Keratinocyte (primary cell): ENCODE results near the gene CTNNBL1. TPM values are rescaled to one million over a fixed set of nuclear protein-coding genes. Genes with fewer than 3 reads are reported as not detected.

ENCODE experiments used
- DNase-seq: peaks from one replicate; pipeline ENCODE4 v3.0.0-alpha.2; 2011; ENCODE audit warnings: low read depth, missing footprints, low spot score
- FAIRE-seq: peaks from 2 replicates; lab custom pipeline; 2011; peaks lifted over from hg19 to GRCh38; lab: Jason Lieb, UNC
- H2AFZ ChIP-seq: 2 replicates; pipeline ENCODE4 v1.6.0; 2012; ENCODE audit warnings: low read length, control low read depth, inconsistent platforms; ENCODE audit not compliant: control insufficient read depth
- H3K27ac ChIP-seq: 2 replicates; pipeline ENCODE4 v1.5.1; 2011; ENCODE audit warnings: low read length; ENCODE audit not compliant: control insufficient read depth, insufficient read depth
- H3K27me3 ChIP-seq: 3 replicates; pipeline ENCODE4 v1.6.0; 2011; ENCODE audit warnings: low read length; ENCODE audit not compliant: control insufficient read depth, insufficient read depth; ENCODE audit errors: extremely low read depth
- H3K36me3 ChIP-seq, 2 experiments: 2 replicates in 1 of 2; 3 replicates in 1 of 2; pipeline ENCODE4 v1.5.1; 2011; ENCODE audit warnings: low read length in 2 of 2, mild to moderate bottlenecking in 1 of 2; ENCODE audit not compliant: control insufficient read depth in 2 of 2, insufficient read depth in 2 of 2; ENCODE audit errors: extremely low read depth in 1 of 2
- H3K4me1 ChIP-seq: 3 replicates; pipeline ENCODE4 v1.5.1; 2011; ENCODE audit warnings: low read length; ENCODE audit not compliant: control insufficient read depth, insufficient read depth; ENCODE audit errors: extremely low read depth
- H3K4me2 ChIP-seq: 3 replicates; pipeline ENCODE4 v1.6.0; 2011; ENCODE audit warnings: low read depth, low read length; ENCODE audit not compliant: control insufficient read depth, insufficient read depth; ENCODE audit errors: extremely low read depth
- H3K4me3 ChIP-seq, 3 experiments: fragments of 200-600 bp in 1 of 3; sonication (generic) in 1 of 3; 2 replicates in 2 of 3; 3 replicates in 1 of 3; pipeline ENCODE4 v1.5.1; 2011 to 2016; ENCODE audit warnings: low read length in 3 of 3, mild to moderate bottlenecking in 3 of 3, control low read depth in 2 of 3, inconsistent platforms in 1 of 3, low read depth in 1 of 3, mixed read lengths in 1 of 3, mixed run types in 1 of 3, moderate library complexity in 1 of 3; ENCODE audit not compliant: control insufficient read depth in 2 of 3, insufficient read depth in 2 of 3; ENCODE audit errors: extremely low read depth in 1 of 3
- H3K79me2 ChIP-seq: 2 replicates; pipeline ENCODE4 v1.6.0; 2012; ENCODE audit warnings: low read length; ENCODE audit not compliant: control insufficient read depth, insufficient read depth
- H3K9ac ChIP-seq: 3 replicates; pipeline ENCODE4 v1.6.0; 2011; ENCODE audit warnings: low read length; ENCODE audit not compliant: control insufficient read depth, insufficient read depth; ENCODE audit errors: extremely low read depth
- H3K9me1 ChIP-seq: 3 replicates; pipeline ENCODE4 v1.6.0; 2011; ENCODE audit warnings: low read length; ENCODE audit not compliant: control insufficient read depth, insufficient read depth; ENCODE audit errors: extremely low read depth
- H3K9me3 ChIP-seq: 2 replicates; pipeline ENCODE4 v1.5.1; 2012; ENCODE audit warnings: low read depth, low read length; ENCODE audit not compliant: control insufficient read depth
- H4K20me1 ChIP-seq: 3 replicates; pipeline ENCODE4 v1.6.0; 2011; ENCODE audit warnings: low read length; ENCODE audit not compliant: control insufficient read depth, insufficient read depth; ENCODE audit errors: extremely low read depth
- CTCF ChIP-seq, 3 experiments: IDR thresholded peaks in 1 of 3; conservative IDR thresholded peaks in 1 of 3; optimal IDR thresholded peaks in 1 of 3; 2 replicates in 2 of 3; 3 replicates in 1 of 3; pipeline versions ENCODE3 to v1.5.1; 2011; ENCODE audit warnings: low read length in 3 of 3, mild to moderate bottlenecking in 3 of 3, moderate library complexity in 2 of 3, control low read depth in 1 of 3, inconsistent platforms in 1 of 3; ENCODE audit not compliant: insufficient read depth in 2 of 3; ENCODE audit errors: extremely low read depth in 1 of 3
- EZH2 ChIP-seq: IDR thresholded peaks from one replicate; pipeline ENCODE4 v1.6.1; 2012; ENCODE audit warnings: inconsistent platforms, mild to moderate bottlenecking, low read length, moderate library complexity
- dilution Hi-C: fragments of 300-500 bp; cut with MboI; formaldehyde crosslinking; loops from one replicate; pipeline ENCODE4 v1.7.0; 2020; ENCODE audit warnings: low sequenced_read_pairs; ENCODE audit not compliant: extremely low pct_ligation_motif_present
- polyA plus RNA-seq, 5 experiments: library from polyadenylated mRNA; depleted of rRNA in 3 of 5; stranded (reverse) in 3 of 5; stranded (forward) in 1 of 5; unstranded in 1 of 5; fragments of >200 nt; gene quantifications; 1 replicate in 1 of 5; 2 replicates in 3 of 5; 3 replicates in 1 of 5; pipeline versions ENCODE4 v1.2.1 to v1.2.3, GENCODE V29; 2011 to 2012; ENCODE audit warnings: missing spikeins in 2 of 5, low read depth in 1 of 5, low replicate concordance in 1 of 5

The CTNNBL1 gene
- polyA plus RNA-seq, 1 donor (not counting 4 experiments of a cell fraction or from before 2014, with no cell fraction given) = 37.0 TPM

DNA sequence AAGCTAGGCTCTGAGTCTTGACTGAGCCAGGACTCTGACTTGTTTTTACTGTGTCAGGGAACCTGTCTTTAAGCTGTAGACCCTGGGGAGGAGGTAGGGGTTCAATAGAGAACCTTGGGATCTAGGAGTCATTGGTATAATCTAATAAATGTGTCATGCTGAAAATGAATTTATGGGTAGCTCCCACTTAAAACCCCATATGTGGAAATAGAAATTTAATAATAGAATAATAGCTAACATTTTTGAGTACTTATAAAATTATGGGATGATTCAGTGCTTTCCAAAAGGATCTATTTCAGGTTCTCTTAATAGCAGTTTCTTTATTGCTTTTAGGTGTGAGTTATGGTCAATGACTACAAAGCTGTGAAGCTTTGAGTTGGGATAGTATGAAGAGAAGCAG is 41.7 kb downstream of the CTNNBL1 start:
- H3K9me1 ChIP-seq = peaks cover under 1% of the 10 kb centered on the region
- TF ChIP-seq EZH2 (no peak), CTCF (optimal IDR thresholded peaks at IDR 0.05 in 1 of 3, IDR thresholded peaks at IDR 0.05 in 1 of 3, conservative IDR thresholded peaks at IDR 0.05 in 1 of 3; ENCODE audit: extremely low read depth in 1 of 3, insufficient read depth in 2 of 3, low read length in 3 of 3) (no peak)
- DNase-seq (no peak), FAIRE-seq (no peak)
- H3K4me3 ChIP-seq = no peak overlapping the region
- H3K4me2 ChIP-seq = no peak overlapping the region
- H3K9me3 ChIP-seq = no peaks in the 10 kb centered on the region
- no peaks in the 10 kb centered on the region for H3K4me1 ChIP-seq
- no peak overlapping the region for H3K9ac ChIP-seq
- H3K27ac ChIP-seq = no peak overlapping the region
- no peak overlapping the region for H2AFZ ChIP-seq
- peaks cover 2% of the 10 kb centered on the region for H3K79me2 ChIP-seq
- no peaks in the 10 kb centered on the region for H4K20me1 ChIP-seq
- dilution Hi-C loops = no loop called here
- no peaks in the 10 kb centered on the region for H3K27me3 ChIP-seq
- peaks cover 6 to 14% of the 10 kb centered on the region in 2 experiments for H3K36me3 ChIP-seq

- Histone ChIP-seq H3K36me3 (peaks cover 6 to 14% of the 10 kb centered on the region in 2 experiments), H3K9ac (no peak overlapping the region), H4K20me1 (no peaks in the 10 kb centered on the region), H3K4me3 (no peak overlapping the region), H3K9me3 (no peaks in the 10 kb centered on the region), H2AFZ (no peak overlapping the region), H3K9me1 (no peaks in the 10 kb centered on the region), H3K4me2 (no peak overlapping the region), H3K27ac (no peak overlapping the region), H3K27me3 (no peaks in the 10 kb centered on the region), H3K79me2 (no peaks in the 10 kb centered on the region), H3K4me1 (no peaks in the 10 kb centered on the region)
- TF ChIP-seq EZH2 = no peak
- no peak for TF ChIP-seq CTCF (optimal IDR thresholded peaks at IDR 0.05 in 1 of 3, IDR thresholded peaks at IDR 0.05 in 1 of 3, conservative IDR thresholded peaks at IDR 0.05 in 1 of 3; ENCODE audit: extremely low read depth in 1 of 3, insufficient read depth in 2 of 3, low read length in 3 of 3)
- FAIRE-seq = no peak
- dilution Hi-C loops = no loop called here
- DNase-seq = no peak
Measured at GRCh38 chr20:37736132-37736531, 42.3 kb downstream of the CTNNBL1 start.
